Lower leg skin (tissue), 4 donors: ENCODE data around the gene APBB2. TPM values are rescaled to one million over a fixed set of nuclear protein-coding genes. Genes with fewer than 3 reads are reported as not detected.

Experiments
- DNase-seq, 2 donors: peaks; one replicate each; pipeline ENCODE4 v3.0.0-alpha.2; 2019; ENCODE audit warnings: low spot score in 2 of 2
- H3K4me3 ChIP-seq: fragments of 200-600 bp; sonication (generic); 2 replicates; pipeline ENCODE4 v1.5.1; 2017; ENCODE audit warnings: mild to moderate bottlenecking, low read depth; ENCODE audit not compliant: poor library complexity, severe bottlenecking
- CTCF ChIP-seq, 3 donors: fragments of 450-650 bp; IDR thresholded peaks; one replicate each; pipeline ENCODE4 v1.5.1; 2016; ENCODE audit warnings: antibody characterized with exemption in 3 of 3, mild to moderate bottlenecking in 3 of 3, moderate library complexity in 2 of 3
- POLR2A ChIP-seq, 2 donors: fragments of 450-650 bp; IDR thresholded peaks; one replicate each; pipeline ENCODE4 v1.6.1; 2016 to 2017; ENCODE audit warnings: antibody characterized with exemption in 2 of 2, mild to moderate bottlenecking in 1 of 2, moderate library complexity in 1 of 2
- WGBS, 2 donors: methylation state at CpG; one replicate each; pipeline ENCODE4 v1.1.5; 2018; 5-methylcytosine and 5-hydroxymethylcytosine counted together
- intact Hi-C: fragments of 100-400 bp; cut with DNase I; formaldehyde crosslinking; loops from one replicate; pipeline ENCODE4 v1.15.0; 2023; ENCODE audit warnings: low total_unique reads
- total RNA-seq, 4 donors: library from RNA; depleted of rRNA; stranded (reverse); fragments of >200 nt; gene quantifications; one replicate each; pipeline ENCODE4 v1.1.0, GENCODE V29; 2016

APBB2 gene
- total RNA-seq, 4 donors from 2014 or later = 24.0 to 49.2 (median 43.3) TPM

- intact Hi-C loops = loop anchor here (5.0 kb wide), 1 partner anchor 234 kb away; the partner anchor contains the start of gene APBB2
- WGBS, 2 donors = 91 to 98% methylated on average over 5 of the region's 5 CpGs
- no peak for DNase-seq
- no peak for TF ChIP-seq CTCF (IDR thresholded peaks at IDR 0.05)
- no peak for TF ChIP-seq POLR2A (IDR thresholded peaks at IDR 0.05)
- no peak overlapping the region for H3K4me3 ChIP-seq
Measured at GRCh38 chr4:40978548-40978947, 235.8 kb downstream of the APBB2 start.

DNA sequence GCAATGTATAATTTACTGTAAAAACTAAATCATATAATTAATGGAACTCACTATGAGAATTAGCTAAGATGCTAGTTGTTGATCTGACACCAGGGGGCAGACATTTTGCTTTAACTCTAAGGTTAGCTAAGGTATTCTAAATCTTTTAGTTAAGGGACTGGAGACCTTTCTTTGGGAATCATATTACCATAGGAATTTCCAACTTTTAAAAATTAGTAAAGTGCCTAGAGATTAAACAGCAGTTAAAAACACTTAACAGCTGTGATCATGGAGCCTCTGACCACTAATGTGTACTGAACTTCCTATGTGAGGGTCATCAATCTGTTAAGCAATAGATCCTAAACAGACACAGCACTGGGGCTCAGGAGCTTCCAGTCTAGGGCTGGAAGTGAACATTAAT is 238.0 kb downstream of the APBB2 start:
- intact Hi-C loops = loop anchor here (5.0 kb wide), 1 partner anchor 236 kb away; the partner anchor contains the start of gene APBB2
- peak in 1 of 2 donors; percentile 41 for DNase-seq

GRCh38 chr4:40972722-40973121 is 241.6 kb downstream of the APBB2 start:
- WGBS, 2 donors = 89 to 92% methylated on average over 1 of the region's 1 CpG
- TF ChIP-seq POLR2A (IDR thresholded peaks at IDR 0.05) (no peak), CTCF (IDR thresholded peaks at IDR 0.05) (no peak)
- intact Hi-C loops = loop anchor here (5.0 kb wide), 1 partner anchor 45 kb away; no protein-coding TSS in a partner anchor
- no peak for DNase-seq
- H3K4me3 ChIP-seq = no peak overlapping the region

More for the DNA sequence above, 238.0 kb downstream of the APBB2 start:
- no peak overlapping the region for H3K4me3 ChIP-seq
- TF ChIP-seq CTCF (IDR thresholded peaks at IDR 0.05) = peak in 1 of 3 donors; percentile 10
- TF ChIP-seq POLR2A (IDR thresholded peaks at IDR 0.05) = no peak

DNA sequence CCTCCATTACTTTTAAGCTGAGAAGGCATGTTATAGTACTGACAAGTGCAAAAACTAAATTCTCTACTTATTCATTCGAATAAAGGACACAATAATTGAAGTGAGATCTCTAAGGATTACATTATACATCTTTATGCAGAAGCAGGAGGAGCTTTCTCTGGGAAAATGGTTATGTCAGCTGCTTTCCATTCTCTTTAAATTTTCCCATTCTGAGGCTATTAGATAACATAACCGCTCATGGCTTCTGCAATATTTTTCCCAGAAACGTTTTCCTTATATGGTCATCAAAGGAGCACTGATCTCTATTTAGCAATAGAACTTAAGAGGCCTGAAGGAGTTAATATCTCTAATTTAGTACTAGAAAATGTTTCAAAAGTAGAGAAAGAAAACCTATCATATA is 243.0 kb downstream of the APBB2 start:
- TF ChIP-seq POLR2A (IDR thresholded peaks at IDR 0.05) = no peak
- TF ChIP-seq CTCF (IDR thresholded peaks at IDR 0.05) = no peak
- intact Hi-C loops = loop anchor here (5.0 kb wide), 1 partner anchor 44 kb away; no protein-coding TSS in a partner anchor
- WGBS, 2 donors = 82% methylated on average over 3 of the region's 3 CpGs
- no peak for DNase-seq
- no peak overlapping the region for H3K4me3 ChIP-seq

GRCh38 chr4:40969501-40969900 is 244.8 kb downstream of the APBB2 start:
- no peak for TF ChIP-seq CTCF (IDR thresholded peaks at IDR 0.05)
- no peak for TF ChIP-seq POLR2A (IDR thresholded peaks at IDR 0.05)
- intact Hi-C loops = no loop called here
- WGBS, 2 donors = 62 to 67% methylated on average over 2 of the region's 2 CpGs
- H3K4me3 ChIP-seq = no peak overlapping the region
- no peak for DNase-seq

DNA sequence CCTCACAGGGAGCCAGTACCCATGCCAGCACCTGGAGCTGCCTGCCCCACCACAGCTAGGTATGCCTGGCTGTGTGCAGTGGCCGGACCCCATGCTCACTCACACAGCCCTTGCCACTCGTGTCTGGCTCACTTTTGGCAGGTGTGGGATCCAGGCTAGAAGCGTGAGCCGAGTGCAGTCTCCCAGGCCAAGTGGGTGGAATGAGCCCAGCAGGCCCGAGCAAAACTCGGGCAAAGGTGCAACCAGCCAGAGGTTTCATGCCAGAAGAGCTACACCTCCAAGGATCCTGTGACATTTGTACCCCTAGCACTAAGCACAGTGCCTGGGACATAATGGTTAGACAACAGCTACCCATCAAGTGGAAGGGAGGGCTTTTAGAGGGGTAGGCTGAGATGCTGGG is 246.8 kb downstream of the APBB2 start:
- H3K4me3 ChIP-seq = no peak overlapping the region
- TF ChIP-seq POLR2A (IDR thresholded peaks at IDR 0.05) (no peak), CTCF (IDR thresholded peaks at IDR 0.05) (no peak)
- DNase-seq = no peak
- 55 to 58% methylated on average over 6 of the region's 6 CpGs for WGBS, 2 donors
- intact Hi-C loops = no loop called here
